Dermis microvascular lymphatic vessel endothelial cell (primary cell): Measurements from ENCODE around the gene RMP24.
A peak's percentile ranks its signal among the peaks of the same experiment; 100 is the strongest.

Experiments used
- DNase-seq, 2 donors: peaks; one replicate each; pipeline versions ENCODE4 v3.0.0 to v3.0.0-alpha.2; 2010; ENCODE audit warnings: low read depth in 2 of 2

The RMP24 gene

GRCh38 chr18:35972197-35973000, at the start of gene RMP24:
Gene RMP24 (plus strand): TSS chr18:35972679.
- DNase-seq, result peak; percentile 88 to 93

GRCh38 chr18:35923939-35924684, 48.4 kb upstream of the RMP24 start:
- no peak for DNase-seq

- no peak for DNase-seq
Observed at GRCh38 chr18:35926884-35927283, 45.6 kb upstream of the RMP24 start.

GRCh38 chr18:35927430-35927829, 45.0 kb upstream of the RMP24 start:
- DNase-seq, result no peak

- DNase-seq, result no peak
Observed at GRCh38 chr18:35933982-35934381, 38.5 kb upstream of the RMP24 start.

- DNase-seq, result no peak
Observed at GRCh38 chr18:35934891-35935290, 37.6 kb upstream of the RMP24 start.

- no peak for DNase-seq
Observed at GRCh38 chr18:35935805-35936204, 36.7 kb upstream of the RMP24 start.

GRCh38 chr18:35936951-35937350, 35.5 kb upstream of the RMP24 start:
- no peak for DNase-seq

- no peak for DNase-seq
Observed at GRCh38 chr18:35938158-35938557, 34.3 kb upstream of the RMP24 start.

- no peak for DNase-seq
Observed at GRCh38 chr18:35938562-35938961, 33.9 kb upstream of the RMP24 start.

GRCh38 chr18:35939138-35939537, 33.3 kb upstream of the RMP24 start:
- DNase-seq, result peak in 1 of 2 donors; percentile 6

- no peak for DNase-seq
Observed at GRCh38 chr18:35941299-35941698, 31.2 kb upstream of the RMP24 start.

- DNase-seq, result no peak
Observed at GRCh38 chr18:35942133-35942532, 30.3 kb upstream of the RMP24 start.

GRCh38 chr18:35942661-35943060, 29.8 kb upstream of the RMP24 start:
- no peak for DNase-seq

- no peak for DNase-seq
Observed at GRCh38 chr18:35948080-35948479, 24.4 kb upstream of the RMP24 start.

GRCh38 chr18:35949090-35949489, 23.4 kb upstream of the RMP24 start:
- DNase-seq, result no peak

- peak; percentile 33 to 72 for DNase-seq
Observed at GRCh38 chr18:35949903-35950627, 22.4 kb upstream of the RMP24 start.

- DNase-seq, result no peak
Observed at GRCh38 chr18:35950628-35950982, 21.9 kb upstream of the RMP24 start.

- DNase-seq, result no peak
Observed at GRCh38 chr18:35953688-35954087, 18.8 kb upstream of the RMP24 start.

- DNase-seq, result no peak
Observed at GRCh38 chr18:35956226-35956625, 16.3 kb upstream of the RMP24 start.

GRCh38 chr18:35962320-35962719, 10.2 kb upstream of the RMP24 start:
- DNase-seq, result no peak

- no peak for DNase-seq
Observed at GRCh38 chr18:35964319-35964718, 8.2 kb upstream of the RMP24 start.
